Psoas muscle (tissue), 8 donors: ENCODE data around the gene IL17RA. TPM values are rescaled to one million over a fixed set of nuclear protein-coding genes. Genes with fewer than 3 reads are reported as not detected.

ENCODE experiments used
- ATAC-seq, 4 donors: fragments of 200-7000 bp; cut with Tn5 transposase; one replicate each; pipeline ENCODE4 v1.9.1; 2020; ENCODE audit warnings: moderate library complexity in 3 of 4, mild to moderate bottlenecking in 2 of 4
- DNase-seq, 2 donors: peaks; one replicate each; pipeline ENCODE4 v3.0.0-alpha.2; 2020
- H3K27ac ChIP-seq: fragments of 200-600 bp; one replicate; pipeline ENCODE4 v1.8.0; 2022
- H3K27me3 ChIP-seq, 3 donors: fragments of 200-600 bp in 1 of 3; one replicate each; pipeline versions ENCODE4 v1.6.1 to v1.8.0; 2013 to 2022; ENCODE audit warnings: low read length in 2 of 3, mild to moderate bottlenecking in 2 of 3, moderate library complexity in 1 of 3; ENCODE audit not compliant: insufficient read depth in 3 of 3
- H3K36me3 ChIP-seq, 2 donors: fragments of 200-600 bp in 1 of 2; one replicate each; pipeline versions ENCODE4 v1.6.1 to v1.8.0; 2013 to 2022; ENCODE audit warnings: low read depth in 1 of 2, mild to moderate bottlenecking in 1 of 2, moderate library complexity in 1 of 2; ENCODE audit not compliant: insufficient read depth in 1 of 2
- H3K4me1 ChIP-seq: fragments of 200-600 bp; one replicate; pipeline ENCODE4 v1.8.0; 2022
- H3K4me3 ChIP-seq: fragments of 200-600 bp; one replicate; pipeline ENCODE4 v1.8.0; 2022; ENCODE audit warnings: mild to moderate bottlenecking
- H3K9me3 ChIP-seq: fragments of 200-600 bp; one replicate; pipeline ENCODE4 v1.8.0; 2022
- CTCF ChIP-seq: fragments of 200-600 bp; IDR thresholded peaks from one replicate; pipeline ENCODE4 v1.8.0; 2022; ENCODE audit warnings: antibody characterized with exemption
- WGBS, 3 donors: extraction: QIAGEN DNeasy Blood & Tissue Kit; methylation state at CpG; one replicate each; pipeline versions ENCODE4 v1.1.6 to v1.1.7; 2013; 5-methylcytosine and 5-hydroxymethylcytosine counted together
- intact Hi-C, 2 donors: fragments of 100-400 bp; cut with DNase I; formaldehyde crosslinking; loops; one replicate each; pipeline versions ENCODE4 v1.11.0 to v1.14.2; 2022
- polyA plus RNA-seq, 3 donors: library from polyadenylated mRNA; stranded (reverse); fragments of 200-250 nt; gene quantifications; one replicate each; pipeline ENCODE4 v1.2.3, GENCODE V29; 2013
- total RNA-seq, 4 donors: library from RNA; stranded (reverse); fragmentation: NEBNext Ultra II Directional in 2 of 4; extraction: Animal tissue kit (Norgen Biotek cat#: 25700) in 2 of 4; gene quantifications; one replicate each; pipeline versions ENCODE4 v1.2.1 to v1.2.4, GENCODE V29; 2021 to 2023
- donor health status: healthy with polysubstance abuse.
- donor health status: DM: no; HTN: no; CAD: no; lungs with moderate emphysema.
- donor health status: Bipolar disorder and iron deficiency.
- donor health status: healthy.
- donor health status: DM: yes; HTN: yes; CAD: no.
- donor health status: DM: no; HTN: no; CAD: no.
- donor health status: DM: no; HTN: no; CAD: no.
- donor health status: DM: yes; HTN: yes; CAD: no.

Gene IL17RA
- total and polyA plus RNA-seq, 7 donors: 0.93 to 3.7 (median 2.9) TPM

DNA sequence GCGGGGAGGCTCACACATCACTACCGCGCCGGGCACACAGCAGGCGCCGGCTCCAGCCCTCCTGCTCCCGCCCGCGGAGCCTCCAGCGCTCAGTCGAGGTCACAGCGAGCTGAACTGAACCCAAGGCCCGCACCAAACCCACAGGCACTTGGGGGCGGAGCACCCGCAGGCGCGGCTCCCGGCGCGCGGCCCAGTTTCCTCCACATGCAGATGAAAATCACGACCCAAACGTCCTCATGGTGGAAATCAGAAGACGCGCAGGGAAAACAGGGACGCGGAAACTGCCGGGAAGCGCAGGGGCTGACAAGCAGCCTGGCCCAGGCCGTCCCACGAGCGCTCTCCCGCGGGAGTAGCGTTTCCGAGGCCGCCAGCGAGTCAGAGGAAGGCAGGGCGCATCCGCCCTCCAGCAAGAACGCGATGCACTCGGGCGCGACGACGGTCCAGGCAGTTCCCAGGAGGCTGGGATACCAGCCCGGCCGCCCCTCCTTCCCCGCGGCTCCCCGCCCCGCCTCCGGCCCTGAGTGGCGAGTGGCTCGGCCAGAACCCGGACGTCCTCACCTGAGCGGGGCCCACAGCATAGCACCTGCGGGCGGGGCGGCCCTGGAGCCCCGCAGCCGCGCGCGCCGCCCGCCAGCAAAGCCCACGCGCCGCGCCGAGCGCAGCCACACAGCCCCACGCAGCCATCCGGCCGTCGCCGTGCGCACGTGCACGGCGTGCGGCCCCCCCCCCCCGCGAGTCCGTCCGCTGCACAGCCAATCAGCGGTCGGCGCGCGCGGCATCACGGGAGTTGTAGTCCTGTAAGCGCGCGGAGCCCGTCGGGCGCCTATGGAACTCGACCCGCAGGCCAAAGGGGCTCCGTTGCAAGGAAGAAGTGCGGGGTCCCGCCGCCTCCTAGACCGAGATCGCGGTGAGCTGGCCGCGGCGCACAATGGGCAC, 74.0 kb downstream of the IL17RA start, which contains the start of gene HDHD5:
TSS of gene HDHD5 (minus strand) at position 710 of the 936 bp plus-strand sequence. CDS start at position 684, 26 bp downstream.
- WGBS, 3 donors: 0% methylated on average over 50 to 114 of the region's 114 CpGs
- no peaks in the 10 kb centered on the region for H3K36me3 ChIP-seq
- no peak for TF ChIP-seq CTCF
- intact Hi-C loops: loop anchor here in 1 of 2 donors (5.0 kb wide), 1 partner anchor 42 kb away; no protein-coding TSS in a partner anchor
- peak; percentile 94 to 96 for DNase-seq
- peaks cover 32% of the 10 kb centered on the region for H3K4me1 ChIP-seq
- peak within 1 kb of the TSS; percentile 87 for H3K27ac ChIP-seq
- H3K27me3 ChIP-seq: no peaks in the 10 kb centered on the region
- peak; percentile 89 to 92 (median 90) for ATAC-seq
- no peaks in the 10 kb centered on the region for H3K9me3 ChIP-seq
- H3K4me3 ChIP-seq: peak within 1 kb of the TSS; percentile 83

GRCh38 chr22:17159504-17159951, 74.7 kb downstream of the IL17RA start:
- H3K4me3 ChIP-seq: peak overlapping the region; percentile 83
- DNase-seq (peak in 1 of 2 donors; percentile 57), ATAC-seq (peak; percentile 48 to 69 (median 62))
- H3K36me3 ChIP-seq: no peaks in the 10 kb centered on the region
- H3K27me3 ChIP-seq: no peaks in the 10 kb centered on the region
- H3K9me3 ChIP-seq: no peaks in the 10 kb centered on the region
- 2 to 4% (median 4%) methylated on average over 34 to 35 of the region's 35 CpGs for WGBS, 3 donors
- intact Hi-C loops: loop anchor here in 1 of 2 donors (5.0 kb wide), 1 partner anchor 42 kb away; no protein-coding TSS in a partner anchor
- peaks cover 30% of the 10 kb centered on the region for H3K4me1 ChIP-seq
- H3K27ac ChIP-seq: peak overlapping the region; percentile 87
- no peak for TF ChIP-seq CTCF

DNA sequence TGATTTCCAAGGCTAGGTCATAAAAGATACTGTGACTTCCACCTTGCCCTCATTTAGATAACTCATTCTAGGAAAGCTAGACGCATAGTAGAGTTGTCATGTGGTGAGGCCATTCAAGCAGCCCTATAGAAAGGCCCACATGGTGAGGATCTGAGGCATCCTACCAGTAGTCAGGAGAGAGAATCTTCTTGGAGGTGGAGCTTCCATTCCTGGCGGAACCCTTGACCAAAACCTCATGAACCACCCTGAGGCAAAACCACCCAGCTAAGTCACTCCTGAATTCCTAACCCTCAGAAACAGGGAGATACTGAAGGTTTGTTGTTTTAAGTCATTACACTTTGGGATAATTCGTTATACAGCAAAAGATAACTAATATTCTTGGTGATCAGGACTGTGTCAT, 77.2 kb downstream of the IL17RA start:
- no peak overlapping the region for H3K27ac ChIP-seq
- H3K4me1 ChIP-seq: peaks cover 20% of the 10 kb centered on the region
- H3K9me3 ChIP-seq: no peaks in the 10 kb centered on the region
- DNase-seq (no peak), ATAC-seq (no peak)
- TF ChIP-seq CTCF: no peak
- no peak overlapping the region for H3K4me3 ChIP-seq
- WGBS, 3 donors: 92 to 97% (median 93%) methylated on average over 3 of the region's 3 CpGs
- H3K27me3 ChIP-seq: no peaks in the 10 kb centered on the region
- intact Hi-C loops: no loop called here
- no peaks in the 10 kb centered on the region for H3K36me3 ChIP-seq

DNA sequence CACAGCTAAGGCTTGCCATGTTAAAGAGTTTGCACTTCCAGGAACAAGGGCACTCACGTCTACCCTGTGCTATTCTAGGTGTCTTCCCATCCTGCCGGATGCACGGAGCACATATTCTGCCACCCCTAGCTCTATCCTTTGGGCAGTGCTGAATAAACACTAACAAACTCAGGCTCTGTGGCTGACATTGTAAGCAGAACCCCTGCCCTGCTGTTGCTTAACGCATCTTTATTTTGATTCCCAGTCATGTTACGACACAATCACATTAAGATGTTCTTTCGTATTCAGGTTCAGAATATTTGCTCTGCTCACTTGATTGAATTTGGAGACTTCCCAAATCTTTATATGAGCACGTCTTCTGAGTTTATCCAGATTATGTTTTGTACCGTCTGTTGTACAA, 77.9 kb downstream of the IL17RA start:
- H3K4me3 ChIP-seq: no peak overlapping the region
- no peaks in the 10 kb centered on the region for H3K36me3 ChIP-seq
- no peaks in the 10 kb centered on the region for H3K27me3 ChIP-seq
- no peak for TF ChIP-seq CTCF
- H3K4me1 ChIP-seq: peaks cover 20% of the 10 kb centered on the region
- WGBS, 3 donors: 71 to 93% (median 74%) methylated on average over 8 of the region's 8 CpGs
- no peak for ATAC-seq
- no peak overlapping the region for H3K27ac ChIP-seq
- DNase-seq: no peak
- H3K9me3 ChIP-seq: no peaks in the 10 kb centered on the region
- intact Hi-C loops: no loop called here
